C4-2B (cell line): Measurements from ENCODE around the gene AP4E1.
"Not testable (repeated sequence)": the region's sequence is repeated elsewhere in the genome, so short reads cannot be mapped to it uniquely, and the experiment has no call there.

ENCODE experiments used
- CTCF ChIP-seq: fragments of 450-650 bp; conservative IDR thresholded peaks from 2 replicates; pipeline ENCODE4 v1.5.1; 2017; ENCODE audit warnings: mild to moderate bottlenecking
- ZFX ChIP-seq: fragments of 450-650 bp; IDR thresholded peaks from 2 replicates; pipeline ENCODE4 v1.6.1; 2017

- TF ChIP-seq CTCF, ZFX: not testable (repeated sequence)
Observed at GRCh38 chr15:50950745-50951144, 42.3 kb downstream of the AP4E1 start.
